Stimulated activated CD4-positive, alpha-beta T cell treated with anti-CD3 and anti-CD28 coated beads, TNF-alpha, amount 100 ng/mL, for 4 hours (primary cell): ENCODE results near the gene SUSD5.

ENCODE experiments used
- DNase-seq, 3 experiments: peaks; one replicate each; pipeline ENCODE4 v3.0.0-alpha.2; 2020; ENCODE audit warnings: low read depth in 3 of 3

SUSD5 gene

GRCh38 chr3:33218446-33219174 is at the start of gene SUSD5:
TSS of gene SUSD5 (minus strand) at chr3:33218810. CDS start at chr3:33218797, 13 bp downstream.
- DNase-seq: no peak

- no peak for DNase-seq
These were observed 41.5 kb upstream of the SUSD5 start for GRCh38 chr3:33260104-33260503.

- DNase-seq: no peak
These were observed 37.6 kb upstream of the SUSD5 start for GRCh38 chr3:33256249-33256648.

- DNase-seq: no peak
These were observed 32.1 kb upstream of the SUSD5 start for GRCh38 chr3:33250712-33251111.

GRCh38 chr3:33246786-33247185 is 28.2 kb upstream of the SUSD5 start:
- no peak for DNase-seq

- DNase-seq: no peak
These were observed 21.7 kb upstream of the SUSD5 start for GRCh38 chr3:33240261-33240660.

GRCh38 chr3:33238923-33239322 is 20.3 kb upstream of the SUSD5 start:
- DNase-seq: no peak

- DNase-seq: no peak
These were observed 18.8 kb upstream of the SUSD5 start for GRCh38 chr3:33237439-33237838.

- no peak for DNase-seq
These were observed 17.4 kb upstream of the SUSD5 start for GRCh38 chr3:33236005-33236404.

GRCh38 chr3:33233884-33234283 is 15.3 kb upstream of the SUSD5 start:
- DNase-seq: no peak

GRCh38 chr3:33231756-33232465 is 13.3 kb upstream of the SUSD5 start:
- no peak for DNase-seq

GRCh38 chr3:33229947-33230346 is 11.3 kb upstream of the SUSD5 start:
- no peak for DNase-seq

- no peak for DNase-seq
These were observed 10.5 kb upstream of the SUSD5 start for GRCh38 chr3:33229066-33229465.

GRCh38 chr3:33221241-33221640 is 2.6 kb upstream of the SUSD5 start:
- no peak for DNase-seq

- no peak for DNase-seq
These were observed 521 bp upstream of the SUSD5 start for GRCh38 chr3:33219175-33219487.

GRCh38 chr3:33217866-33218445 is 654 bp downstream of the SUSD5 start:
- no peak for DNase-seq

- DNase-seq: no peak
These were observed 2.9 kb downstream of the SUSD5 start for GRCh38 chr3:33215739-33216138.

- no peak for DNase-seq
These were observed 6.2 kb downstream of the SUSD5 start for GRCh38 chr3:33212406-33212805.

GRCh38 chr3:33211444-33211843 is 7.2 kb downstream of the SUSD5 start:
- no peak for DNase-seq

- DNase-seq: no peak
These were observed 9.3 kb downstream of the SUSD5 start for GRCh38 chr3:33209357-33209756.

GRCh38 chr3:33202711-33203457 is 15.7 kb downstream of the SUSD5 start:
- DNase-seq: no peak

GRCh38 chr3:33201195-33201594 is 17.4 kb downstream of the SUSD5 start:
- no peak for DNase-seq

GRCh38 chr3:33196538-33196937 is 22.1 kb downstream of the SUSD5 start:
- DNase-seq: no peak
